ENCODE results near the gene M1AP. TPM values are rescaled to one million over a fixed set of nuclear protein-coding genes. Genes with fewer than 3 reads are reported as not detected.

The M1AP gene
- total RNA-seq, 4 donors from 2014 or later, result 0.38 to 2.7 (median 0.52) TPM; not detected in 1

DNA sequence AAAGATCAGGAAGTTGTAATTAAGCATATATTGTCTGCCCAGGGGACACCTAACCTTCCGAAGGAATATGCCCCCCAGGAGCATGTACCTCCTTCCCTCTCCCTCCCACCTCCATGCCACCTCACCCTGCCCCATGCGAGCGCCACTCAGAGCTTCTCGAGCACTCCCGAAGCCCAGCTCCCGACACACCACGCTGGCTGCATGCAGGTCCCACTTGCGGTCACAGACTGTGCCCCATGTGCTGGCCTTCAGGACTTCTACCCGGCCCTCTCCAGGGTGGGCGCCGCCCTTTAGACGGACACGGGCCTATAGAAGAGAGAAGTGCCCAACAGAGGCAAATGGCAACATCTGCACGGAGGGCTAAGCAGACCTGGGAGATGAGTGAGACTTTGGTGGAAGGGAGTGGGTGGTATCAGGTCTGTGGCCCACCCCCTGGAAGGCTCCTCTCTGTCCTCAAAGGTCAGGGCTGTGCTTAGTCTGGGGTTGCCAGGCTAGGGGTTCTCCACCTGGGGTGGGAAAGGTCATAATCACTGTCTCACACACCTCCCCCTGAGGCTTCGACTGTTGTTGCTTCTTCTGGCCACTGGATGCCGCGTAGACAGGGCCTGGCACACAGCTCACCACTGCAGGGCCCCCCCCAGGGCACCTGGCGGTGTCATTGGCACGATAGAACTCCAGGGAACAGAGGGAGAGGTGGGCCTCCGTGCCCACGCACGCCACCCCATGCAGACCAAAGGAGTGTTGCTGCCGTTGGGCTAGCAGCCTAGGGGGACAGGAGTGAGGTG, 111.8 kb downstream of the M1AP start:
- no peak for DNase-seq (ENCODE audit: low spot score in 2 of 2)
- TF ChIP-seq POLR2A (IDR thresholded peaks at IDR 0.05), result no peak
- TF ChIP-seq, protein P1, sequence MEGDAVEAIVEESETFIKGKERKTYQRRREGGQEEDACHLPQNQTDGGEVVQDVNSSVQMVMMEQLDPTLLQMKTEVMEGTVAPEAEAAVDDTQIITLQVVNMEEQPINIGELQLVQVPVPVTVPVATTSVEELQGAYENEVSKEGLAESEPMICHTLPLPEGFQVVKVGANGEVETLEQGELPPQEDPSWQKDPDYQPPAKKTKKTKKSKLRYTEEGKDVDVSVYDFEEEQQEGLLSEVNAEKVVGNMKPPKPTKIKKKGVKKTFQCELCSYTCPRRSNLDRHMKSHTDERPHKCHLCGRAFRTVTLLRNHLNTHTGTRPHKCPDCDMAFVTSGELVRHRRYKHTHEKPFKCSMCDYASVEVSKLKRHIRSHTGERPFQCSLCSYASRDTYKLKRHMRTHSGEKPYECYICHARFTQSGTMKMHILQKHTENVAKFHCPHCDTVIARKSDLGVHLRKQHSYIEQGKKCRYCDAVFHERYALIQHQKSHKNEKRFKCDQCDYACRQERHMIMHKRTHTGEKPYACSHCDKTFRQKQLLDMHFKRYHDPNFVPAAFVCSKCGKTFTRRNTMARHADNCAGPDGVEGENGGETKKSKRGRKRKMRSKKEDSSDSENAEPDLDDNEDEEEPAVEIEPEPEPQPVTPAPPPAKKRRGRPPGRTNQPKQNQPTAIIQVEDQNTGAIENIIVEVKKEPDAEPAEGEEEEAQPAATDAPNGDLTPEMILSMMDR (IDR thresholded peaks at IDR 0.05), result no peak
- WGBS, 2 donors, result 77% methylated on average over 21 to 22 of the region's 23 CpGs
- H3K4me3 ChIP-seq (ENCODE audit: low read depth, poor library complexity, severe bottlenecking), result no peak overlapping the region
- intact Hi-C loops (cut with DNase I; ENCODE audit: low total_unique reads), result no loop called here

DNA sequence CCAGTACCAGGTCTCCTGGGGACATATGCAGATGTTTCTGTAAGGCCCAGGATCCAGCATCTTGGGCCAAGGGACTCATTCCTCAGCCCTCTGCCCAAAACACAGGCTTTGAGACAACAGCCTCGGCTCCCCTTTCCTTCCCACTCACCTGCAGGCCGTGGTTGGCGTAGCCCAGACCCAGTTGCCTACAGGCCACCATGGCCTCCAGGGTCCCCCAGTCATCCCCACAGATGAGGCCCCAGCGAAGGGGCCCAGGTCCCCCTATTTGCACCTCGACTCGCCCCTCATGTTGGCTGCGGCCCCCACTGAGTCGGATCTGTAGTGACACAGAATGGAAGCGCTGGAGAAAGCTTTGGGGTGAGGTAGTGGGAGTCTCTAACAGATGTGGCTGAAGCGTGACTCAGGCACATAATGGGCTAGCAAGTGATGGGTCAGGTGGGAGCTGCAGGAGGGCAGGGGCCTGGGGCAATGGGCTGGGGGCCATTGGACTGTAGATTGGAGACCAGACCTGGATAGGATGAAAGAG, 112.6 kb downstream of the M1AP start:
- TF ChIP-seq, protein P1 (IDR thresholded peaks at IDR 0.05), result no peak
- TF ChIP-seq POLR2A (IDR thresholded peaks at IDR 0.05), result no peak
- WGBS, 2 donors, result 87 to 92% methylated on average over 10 of the region's 10 CpGs
- intact Hi-C loops (cut with DNase I; ENCODE audit: low total_unique reads), result no loop called here

DNA sequence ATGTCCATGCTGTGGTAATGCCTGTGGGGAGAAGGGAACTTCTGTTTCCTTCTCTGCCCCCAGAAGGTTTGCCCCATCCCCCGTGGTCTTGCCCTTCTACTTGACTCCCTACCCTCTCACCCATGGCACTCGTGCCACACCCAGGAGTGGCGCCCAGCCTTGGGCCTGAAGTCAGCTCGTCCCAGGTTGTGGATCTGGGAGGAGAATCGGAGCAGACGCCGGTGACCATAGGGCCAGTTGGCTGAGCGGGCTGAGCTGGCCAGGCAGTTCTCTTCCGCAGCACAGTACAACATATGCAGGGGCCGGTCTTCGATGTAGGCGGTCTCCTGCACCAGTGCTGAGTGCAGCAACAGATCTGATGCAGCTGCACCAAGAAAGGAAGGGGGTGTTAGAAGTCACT, 113.7 kb downstream of the M1AP start:
- no peak overlapping the region for H3K4me3 ChIP-seq (ENCODE audit: low read depth, poor library complexity, severe bottlenecking)
- no peak for DNase-seq (ENCODE audit: low spot score in 2 of 2)
- no peak for TF ChIP-seq POLR2A (IDR thresholded peaks at IDR 0.05)
- TF ChIP-seq, protein P1 (IDR thresholded peaks at IDR 0.05), result no peak
- WGBS, 2 donors, result 86 to 87% methylated on average over 12 of the region's 12 CpGs
- intact Hi-C loops (cut with DNase I; ENCODE audit: low total_unique reads), result no loop called here

More for the DNA sequence above, 112.6 kb downstream of the M1AP start:
- no peak for DNase-seq (ENCODE audit: low spot score in 2 of 2)
- no peak overlapping the region for H3K4me3 ChIP-seq (ENCODE audit: low read depth, poor library complexity, severe bottlenecking)

DNA sequence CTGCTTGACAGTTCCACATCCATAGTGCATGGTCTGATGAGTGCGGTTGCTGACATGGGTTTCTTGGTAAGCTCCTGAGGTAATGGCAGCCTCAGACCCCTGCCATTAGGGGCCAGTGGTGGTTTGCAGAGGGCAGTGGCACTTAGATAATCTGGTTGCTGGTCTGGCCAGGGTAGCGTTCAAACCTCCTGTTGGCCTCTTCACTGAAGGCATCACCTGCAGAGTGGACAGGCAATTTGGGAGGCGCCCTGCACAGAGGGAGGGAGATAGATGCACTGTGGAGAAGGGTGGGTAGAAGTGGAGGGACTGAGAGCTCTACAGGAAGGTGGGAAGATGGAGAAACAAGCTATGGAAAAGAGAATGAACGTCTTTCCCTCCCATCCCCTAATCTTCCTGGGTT, 114.7 kb downstream of the M1AP start:
- intact Hi-C loops (cut with DNase I; ENCODE audit: low total_unique reads), result no loop called here
- WGBS, 2 donors, result 86 to 88% methylated on average over 4 of the region's 4 CpGs

DNA sequence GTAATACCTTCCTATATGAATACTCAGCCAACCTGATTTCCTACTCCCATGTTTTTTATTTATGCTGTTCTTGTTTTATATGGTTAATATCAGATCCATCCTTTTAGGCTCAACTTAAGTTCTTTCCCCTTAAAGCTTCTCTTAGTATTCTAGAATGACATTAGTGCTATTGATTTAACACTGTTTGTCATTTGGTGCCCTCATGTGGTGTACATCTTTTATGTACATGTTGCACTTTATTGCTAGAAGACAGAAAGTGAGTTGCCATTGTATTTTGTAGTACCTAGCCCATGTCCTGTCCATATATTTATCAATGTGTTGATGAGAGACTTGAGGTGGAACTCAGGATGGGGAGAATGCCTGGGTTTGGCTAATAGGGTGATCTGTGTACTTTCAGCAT, 115.9 kb downstream of the M1AP start:
- DNase-seq (ENCODE audit: low spot score in 2 of 2), result no peak
- intact Hi-C loops (cut with DNase I; ENCODE audit: low total_unique reads), result no loop called here
- TF ChIP-seq POLR2A (IDR thresholded peaks at IDR 0.05), result no peak
- TF ChIP-seq, protein P1 (IDR thresholded peaks at IDR 0.05), result no peak
- no peak overlapping the region for H3K4me3 ChIP-seq (ENCODE audit: low read depth, poor library complexity, severe bottlenecking)

More for the DNA sequence above, 114.7 kb downstream of the M1AP start:
- TF ChIP-seq, protein P1 (IDR thresholded peaks at IDR 0.05), result no peak
- no peak for TF ChIP-seq POLR2A (IDR thresholded peaks at IDR 0.05)
- DNase-seq (ENCODE audit: low spot score in 2 of 2), result no peak
- no peak overlapping the region for H3K4me3 ChIP-seq (ENCODE audit: low read depth, poor library complexity, severe bottlenecking)

Data from lower leg skin (tissue), 4 donors.